ENCODE data around the gene THADA. TPM values are rescaled to one million over a fixed set of nuclear protein-coding genes. Genes with fewer than 3 reads are reported as not detected.

The THADA gene
- polyA plus RNA-seq, 3 donors: 7.3 to 11.2 (median 9.7) TPM

- Histone ChIP-seq H3K79me2 (ENCODE audit: insufficient read depth, low read length) (no peaks in the 10 kb centered on the region), H3K9ac (ENCODE audit: insufficient read depth, low read length, poor library complexity, severe bottlenecking) (no peak overlapping the region), H4K20me1 (ENCODE audit: insufficient read depth, low read length) (no peaks in the 10 kb centered on the region), H3K4me2 (replicated peaks; ENCODE audit: extremely low read depth, low read length, poor library complexity, severe bottlenecking) (no peak overlapping the region), H3K4me1 (ENCODE audit: control insufficient read depth in 1 of 2, insufficient read depth in 2 of 2, low read length in 2 of 2) (peaks cover 12 to 13% of the 10 kb centered on the region in 2 donors), H3K27me3 (ENCODE audit: control insufficient read depth in 2 of 2, insufficient read depth in 2 of 2, low read length in 2 of 2) (no peaks in the 10 kb centered on the region), H3K36me3 (replicated peaks in 1 of 2; ENCODE audit: control insufficient read depth in 1 of 2, insufficient read depth in 2 of 2, low read length in 2 of 2) (no peaks in the 10 kb centered on the region), H3K27ac (ENCODE audit: low read depth in 1 of 2, low read length in 2 of 2) (no peak overlapping the region), H3K4me3 (replicated peaks in 1 of 3; ENCODE audit: low read depth in 2 of 3, low read length in 3 of 3) (no peak overlapping the region), H3K9me3 (replicated peaks in 1 of 2; ENCODE audit: control insufficient read depth in 1 of 2, insufficient read depth in 1 of 2, low read length in 2 of 2) (no peaks in the 10 kb centered on the region), H2AFZ (ENCODE audit: insufficient read depth, low read depth, low read length, poor library complexity, severe bottlenecking) (no peak overlapping the region)
- DNase-seq: no peak
- 100% methylated on average over 1 of the region's 3 CpGs for WGBS (ENCODE audit: insufficient coverage)
- no peak for TF ChIP-seq CTCF (IDR thresholded peaks at IDR 0.05)
- Mint-ChIP-seq H3K4me1 (peaks cover 20% of the 10 kb centered on the region), H3K27me3 (ENCODE audit: low read depth in 3 of 3) (peaks cover 0 to 5% (median 2%) of the 10 kb centered on the region in 3 donors), H3K4me3 (no peak overlapping the region), H3K9me3 (peaks cover 0 to 4% (median 1%) of the 10 kb centered on the region in 7 donors), H3K36me3 (peaks cover 30 to 43% of the 10 kb centered on the region in 2 donors), H3K27ac (peak overlapping the region in 1 of 7 donors; percentile 80)
- intact Hi-C loops (cut with micrococcal nuclease): loop anchor here in 1 of 2 donors (10.0 kb wide), 1 partner anchor 48 kb away; no protein-coding TSS in a partner anchor
These were observed 349.2 kb downstream of the THADA start for GRCh38 chr2:43246641-43247040.

- H3K4me1 ChIP-seq (ENCODE audit: control insufficient read depth in 1 of 2, insufficient read depth in 2 of 2, low read length in 2 of 2): peaks cover 58 to 60% of the 10 kb centered on the region in 2 donors
- no peak overlapping the region for H3K4me2 ChIP-seq (replicated peaks; ENCODE audit: extremely low read depth, low read length, poor library complexity, severe bottlenecking)
- Mint-ChIP-seq H3K27me3 (ENCODE audit: low read depth in 3 of 3) (peaks cover 0 to 2% (median 1%) of the 10 kb centered on the region in 3 donors), H3K4me1 (peaks cover 65% of the 10 kb centered on the region), H3K9me3 (peaks cover 0 to 1% (median 0%) of the 10 kb centered on the region in 7 donors), H3K4me3 (no peak overlapping the region), H3K27ac (peak overlapping the region in 4 of 7 donors; percentile 58 to 71 (median 64)), H3K36me3 (peaks cover 13 to 20% of the 10 kb centered on the region in 2 donors)
- over 99% methylated on average over 10 of the region's 10 CpGs for WGBS (ENCODE audit: insufficient coverage)
- H4K20me1 ChIP-seq (ENCODE audit: insufficient read depth, low read length): no peaks in the 10 kb centered on the region
- TF ChIP-seq CTCF (IDR thresholded peaks at IDR 0.05): no peak
- no peak for DNase-seq
- no peak overlapping the region for H3K9ac ChIP-seq (ENCODE audit: insufficient read depth, low read length, poor library complexity, severe bottlenecking)
- no peak overlapping the region for H3K4me3 ChIP-seq (replicated peaks in 1 of 3; ENCODE audit: low read depth in 2 of 3, low read length in 3 of 3)
- no peaks in the 10 kb centered on the region for H3K36me3 ChIP-seq (replicated peaks in 1 of 2; ENCODE audit: control insufficient read depth in 1 of 2, insufficient read depth in 2 of 2, low read length in 2 of 2)
- intact Hi-C loops (cut with micrococcal nuclease): loop anchor here (5.0 to 10.0 kb wide), 2 partner anchors 51 to 53 kb away; no protein-coding TSS in a partner anchor
- H3K79me2 ChIP-seq (ENCODE audit: insufficient read depth, low read length): no peaks in the 10 kb centered on the region
- H3K9me3 ChIP-seq (replicated peaks in 1 of 2; ENCODE audit: control insufficient read depth in 1 of 2, insufficient read depth in 1 of 2, low read length in 2 of 2): no peaks in the 10 kb centered on the region
- H2AFZ ChIP-seq (ENCODE audit: insufficient read depth, low read depth, low read length, poor library complexity, severe bottlenecking): no peak overlapping the region
- H3K27me3 ChIP-seq (ENCODE audit: control insufficient read depth in 2 of 2, insufficient read depth in 2 of 2, low read length in 2 of 2): no peaks in the 10 kb centered on the region
- H3K27ac ChIP-seq (ENCODE audit: low read depth in 1 of 2, low read length in 2 of 2): peak overlapping the region in 1 of 2 donors; percentile 96
These were observed 354.3 kb downstream of the THADA start for GRCh38 chr2:43241558-43241957.

All from CD14-positive monocyte (primary cell).